Measurements from ENCODE around the gene SAPCD2.
"Not testable (repeated sequence)": the region's sequence is repeated elsewhere in the genome, so short reads cannot be mapped to it uniquely, and the experiment has no call there.

The SAPCD2 gene

DNA sequence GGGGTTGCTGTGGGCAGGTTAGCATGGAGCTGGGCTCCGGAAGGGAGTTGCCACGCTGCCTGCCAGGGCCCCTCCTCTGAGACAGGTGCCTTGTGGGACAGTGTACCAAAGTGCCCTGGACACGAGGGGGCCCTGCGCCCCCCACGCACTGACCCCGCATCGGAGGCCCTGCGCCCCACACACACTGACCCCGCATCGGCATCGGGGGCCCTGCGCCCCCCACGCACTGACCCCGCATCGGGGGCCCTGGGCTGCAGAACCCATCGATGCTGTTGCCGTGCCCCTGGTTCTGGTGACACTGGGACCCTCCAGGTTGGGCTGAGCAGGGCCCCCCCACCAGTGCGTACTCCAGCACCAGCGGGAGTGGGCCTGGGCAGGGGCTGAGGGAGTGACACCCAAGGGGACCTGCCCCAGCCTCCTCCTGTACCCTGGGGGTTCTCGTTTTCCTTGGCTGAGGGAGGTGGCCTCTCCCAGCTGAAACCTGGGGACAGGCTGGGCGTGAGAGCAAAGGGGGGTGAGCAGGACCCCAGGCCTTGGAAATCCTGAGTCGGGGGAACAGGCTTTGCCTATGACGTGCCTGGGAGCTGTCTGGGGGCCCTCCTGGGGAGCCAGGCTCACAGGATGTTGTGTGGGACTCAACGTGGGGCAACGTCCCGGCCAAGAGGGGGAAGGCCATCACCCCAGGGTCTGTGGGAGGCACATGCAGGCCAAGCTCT, 6.9 kb downstream of the SAPCD2 start:
- CTCF ChIA-PET = interaction anchor here (0.5 to 11.3 kb wide), 26 partner anchors 7 to 338 kb away, joined by 3 to 237 read pairs (median 4); partner anchors contain the start of genes ABCA2, ENTPD2, MAN1B1 and NPDC1
- TF ChIP-seq GLIS1 (tag by site-specific recombination; IDR thresholded peaks at IDR 0.05) (peak; percentile 30; the same call in 1 of the 2 replicates), OSR2 (tag by site-specific recombination; IDR thresholded peaks at IDR 0.05) (no peak)
- peaks cover 0 to 17% of the 10 kb centered on the region in 2 experiments; a peak in 1 of 3 replicates for H3K36me3 ChIP-seq (ENCODE audit: control insufficient read depth in 2 of 2, insufficient read depth in 1 of 2, low read length in 2 of 2)
- POLR2A ChIA-PET = interaction anchor here (1.2 to 1.5 kb wide), 7 partner anchors 14 to 263 kb away, joined by 3 to 9 read pairs (median 5); partner anchors contain the start of genes MAN1B1, NPDC1, TUBB4B and UAP1L1
- no peak overlapping the region for H3K27ac ChIP-seq (ENCODE audit: extremely low read depth, low read depth, low read length)
- H3K4me3 ChIP-seq (ENCODE audit: low read depth, low read length) = no peak overlapping the region
- H3K9me3 ChIP-seq (ENCODE audit: control insufficient read depth, insufficient read depth, low read depth, low read length) = no peaks in the 10 kb centered on the region
- H3K4me1 ChIP-seq (ENCODE audit: control insufficient read depth, insufficient read depth, low read length) = no peaks in the 10 kb centered on the region

DNA sequence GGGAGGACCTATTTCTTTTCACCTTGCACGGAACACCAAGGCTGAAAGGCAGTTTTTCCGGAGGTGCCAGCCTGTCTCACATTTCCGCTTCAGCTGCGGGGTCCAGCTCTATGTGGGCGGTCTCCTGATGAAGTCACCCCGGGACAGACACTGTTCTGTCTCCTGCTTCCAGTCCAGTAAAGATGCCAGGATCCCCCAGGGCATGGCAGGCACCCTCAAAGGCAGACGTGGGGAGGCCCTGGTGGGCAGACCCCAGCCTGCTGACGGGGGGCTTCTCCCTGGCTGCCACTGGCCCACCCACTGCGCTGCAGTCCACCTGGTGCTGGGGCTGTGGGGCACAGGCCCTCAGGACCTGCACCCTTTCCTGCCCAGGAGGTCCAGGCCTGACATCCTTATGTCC, 7.6 kb downstream of the SAPCD2 start:
- peaks cover 0 to 17% of the 10 kb centered on the region in 2 experiments; a peak in 1 of 3 replicates for H3K36me3 ChIP-seq (ENCODE audit: control insufficient read depth in 2 of 2, insufficient read depth in 1 of 2, low read length in 2 of 2)
- H3K4me1 ChIP-seq (ENCODE audit: control insufficient read depth, insufficient read depth, low read length); H3K4me3 ChIP-seq (ENCODE audit: low read depth, low read length); H3K9me3 ChIP-seq (ENCODE audit: control insufficient read depth, insufficient read depth, low read depth, low read length); H3K27ac ChIP-seq (ENCODE audit: extremely low read depth, low read depth, low read length): not testable (repeated sequence)
- CTCF ChIA-PET = interaction anchor here (0.6 to 11.3 kb wide), 6 partner anchors 6 to 297 kb away, joined by 3 to 237 read pairs (median 49); partner anchors contain the start of genes ABCA2, ENTPD2 and NPDC1
- POLR2A ChIA-PET = interaction anchor here (1.4 kb wide), 2 partner anchors 15 to 263 kb away, joined by 3 read pairs; partner anchors contain the start of gene UAP1L1

GRCh38 chr9:137062384-137062783, 8.0 kb downstream of the SAPCD2 start:
- TF ChIP-seq ZNF169 (tag by site-specific recombination; IDR thresholded peaks at IDR 0.05) (no peak), FEZF1 (tag by site-specific recombination; IDR thresholded peaks at IDR 0.05) (no peak), ZNF19 (tag by site-specific recombination; IDR thresholded peaks at IDR 0.05; ENCODE audit: low read depth) (no peak), HOXC10 (CRISPR knock-in tag; IDR thresholded peaks at IDR 0.05) (no peak), ZNF184 (tag by site-specific recombination; IDR thresholded peaks at IDR 0.05) (no peak), PRDM6 (tag by site-specific recombination; IDR thresholded peaks at IDR 0.05) (no peak), ZNF37A (tag by site-specific recombination; IDR thresholded peaks at IDR 0.05) (no peak), TCF7L2 (IDR thresholded peaks at IDR 0.05; ENCODE audit: borderline replicate concordance, low read depth, low read length) (no peak), ZNF530 (tag by site-specific recombination; IDR thresholded peaks at IDR 0.05; ENCODE audit: low read depth) (no peak), ZNF677 (tag by site-specific recombination; IDR thresholded peaks at IDR 0.05) (no peak), ZNF26 (tag by site-specific recombination; IDR thresholded peaks at IDR 0.05) (no peak), ZNF560 (tag by site-specific recombination; IDR thresholded peaks at IDR 0.05; ENCODE audit: borderline replicate concordance) (no peak), YY1 (tag by site-specific recombination; IDR thresholded peaks at IDR 0.05) (no peak), ZNF138 (tag by site-specific recombination; IDR thresholded peaks at IDR 0.05; ENCODE audit: borderline replicate concordance) (no peak), BCL6B (tag by site-specific recombination; IDR thresholded peaks at IDR 0.05) (no peak), ZNF521 (tag by site-specific recombination; IDR thresholded peaks at IDR 0.05) (no peak), ZNF155 (tag by site-specific recombination; IDR thresholded peaks at IDR 0.05) (no peak), ZNF843 (tag by site-specific recombination; IDR thresholded peaks at IDR 0.05) (no peak), ZNF791 (tag by site-specific recombination; IDR thresholded peaks at IDR 0.05) (no peak), ZNF624 (tag by site-specific recombination; IDR thresholded peaks at IDR 0.05) (no peak)
- Histone ChIP-seq H3K4me3 (ENCODE audit: low read depth, low read length) (no peak overlapping the region), H3K27ac (ENCODE audit: extremely low read depth, low read depth, low read length) (no peak overlapping the region), H3K36me3 (ENCODE audit: control insufficient read depth in 2 of 2, insufficient read depth in 1 of 2, low read length in 2 of 2) (peaks cover 0 to 17% of the 10 kb centered on the region in 2 experiments; a peak in 1 of 3 replicates), H3K4me1 (ENCODE audit: control insufficient read depth, insufficient read depth, low read length) (no peaks in the 10 kb centered on the region), H3K9me3 (ENCODE audit: control insufficient read depth, insufficient read depth, low read depth, low read length) (no peaks in the 10 kb centered on the region)
- ChIA-PET CTCF (interaction anchor here (1.7 to 11.3 kb wide), 4 partner anchors 14 to 296 kb away, joined by 4 to 237 read pairs (median 49); partner anchors contain the start of genes ABCA2 and NPDC1), POLR2A (no interaction called here)
